ENCODE results near the gene PITRM1.

- TF ChIP-seq POLR2AphosphoS5 (IDR thresholded peaks at IDR 0.05; ENCODE audit: low read depth) (no peak), CTCF (IDR thresholded peaks at IDR 0.05; ENCODE audit: insufficient read depth, low read length) (no peak), REST (IDR thresholded peaks at IDR 0.05; ENCODE audit: insufficient replicate concordance, low read depth) (no peak), SPI1 (IDR thresholded peaks at IDR 0.05; ENCODE audit: borderline replicate concordance, low read depth) (no peak)
Observed at GRCh38 chr10:3141351-3142005, 31.1 kb downstream of the PITRM1 start.
